Endodermal cell (in vitro differentiated cells): Measurements from ENCODE around the gene MAST3. TPM values are rescaled to one million over a fixed set of nuclear protein-coding genes. Genes with fewer than 3 reads are reported as not detected.
"Not testable (repeated sequence)": the region's sequence is repeated elsewhere in the genome, so short reads cannot be mapped to it uniquely, and the experiment has no call there.

Experiments
- DNase-seq: peaks from one replicate; pipeline ENCODE4 v3.0.0-alpha.2; 2017
- H3K27ac ChIP-seq: 2 replicates; pipeline ENCODE4 v1.5.1; 2013; ENCODE audit warnings: mild to moderate bottlenecking, low read depth, low read length, moderate library complexity
- H3K27me3 ChIP-seq: 2 replicates; pipeline ENCODE4 v1.6.1; 2013; ENCODE audit warnings: mild to moderate bottlenecking, low read length, moderate library complexity; ENCODE audit not compliant: insufficient read depth, control insufficient read depth, poor library complexity, severe bottlenecking
- H3K36me3 ChIP-seq: 2 replicates; pipeline ENCODE4 v1.7.0; 2013; ENCODE audit warnings: mild to moderate bottlenecking, low read length, moderate library complexity; ENCODE audit not compliant: control insufficient read depth, insufficient read depth
- H3K4me1 ChIP-seq: one replicate; pipeline ENCODE4 v1.7.0; 2013; ENCODE audit warnings: low read length; ENCODE audit not compliant: control insufficient read depth, insufficient read depth
- H3K4me3 ChIP-seq: 2 replicates; pipeline ENCODE4 v1.5.1; 2013; ENCODE audit warnings: mild to moderate bottlenecking, low read length, moderate library complexity
- H3K9ac ChIP-seq: 2 replicates; pipeline ENCODE4 v1.6.1; 2013; ENCODE audit warnings: mild to moderate bottlenecking, low read length, moderate library complexity; ENCODE audit not compliant: poor library complexity, severe bottlenecking; ENCODE audit errors: extremely low read depth
- H3K9me3 ChIP-seq: 2 replicates; pipeline ENCODE4 v1.6.1; 2013; ENCODE audit warnings: mild to moderate bottlenecking, low read length, moderate library complexity; ENCODE audit not compliant: control insufficient read depth
- H3K27ac Mint-ChIP-seq: 2 replicates; pipeline ENCODE4 v1.8.0; 2020; ENCODE audit warnings: mixed read lengths
- H3K27me3 Mint-ChIP-seq: 2 replicates; pipeline ENCODE4 v1.8.0; 2021; ENCODE audit warnings: mild to moderate bottlenecking, mixed read lengths; ENCODE audit not compliant: insufficient read depth
- H3K36me3 Mint-ChIP-seq: 2 replicates; pipeline ENCODE4 v1.8.0; 2020; ENCODE audit warnings: low read depth, mixed read lengths
- H3K4me1 Mint-ChIP-seq: 2 replicates; pipeline ENCODE4 v1.8.0; 2020; ENCODE audit warnings: mixed read lengths
- H3K4me3 Mint-ChIP-seq: 2 replicates; pipeline ENCODE4 v1.8.0; 2020; ENCODE audit warnings: mild to moderate bottlenecking, moderate library complexity, mixed read lengths
- H3K9me3 Mint-ChIP-seq: 2 replicates; pipeline ENCODE4 v1.8.0; 2020; ENCODE audit warnings: mild to moderate bottlenecking, mixed read lengths
- WGBS, 2 experiments: methylation state at CpG; one replicate each; pipeline versions ENCODE4 v1.1.5 to v1.1.7; 2013; ENCODE audit warnings: missing lambda C conversion rate in 2 of 2, mixed read lengths in 1 of 2; ENCODE audit not compliant: insufficient coverage in 1 of 2, insufficient read length in 1 of 2; 5-methylcytosine and 5-hydroxymethylcytosine counted together
- total RNA-seq, 2 donors: library from RNA; stranded (reverse); fragmentation: NEBNext Ultra II Directional in 1 of 2; extraction: Animal tissue kit (Norgen Biotek cat#: 25700) in 1 of 2; gene quantifications; 2 replicates in 1 of 2; 3 replicates in 1 of 2; pipeline ENCODE4 v1.2.1, GENCODE V29; 2021
- TF ChIP-seq, protein P1 (sequence below): fragments of 200-600 bp; sonication (generic); conservative IDR thresholded peaks from 2 replicates; pipeline ENCODE4 v1.5.0; 2021; ENCODE audit warnings: antibody characterized with exemption, mild to moderate bottlenecking

The MAST3 gene
- total RNA-seq, 2 donors from 2014 or later, result 13.0 to 15.1 TPM

GRCh38 chr19:18086590-18087138 lies 10.9 kb upstream of the MAST3 start, which contains the start of gene IL12RB1:
IL12RB1 (minus strand) TSS chr19:18086934; CDS start chr19:18086823, 111 bp downstream.
- H3K9me3 ChIP-seq, result no peaks in the 10 kb centered on the region
- 78 to 86% methylated on average over 2 to 12 of the region's 12 CpGs for WGBS, 2 experiments
- H3K27ac Mint-ChIP-seq, result no peak within 1 kb of the TSS

GRCh38 chr19:18089096-18089541 lies 8.5 kb upstream of the MAST3 start:
- not testable (repeated sequence) for DNase-seq, H3K36me3 Mint-ChIP-seq, H3K4me3 ChIP-seq, H3K36me3 ChIP-seq, H3K4me1 ChIP-seq, H3K9me3 ChIP-seq, H3K27ac Mint-ChIP-seq, H3K27ac ChIP-seq, H3K4me1 Mint-ChIP-seq, H3K27me3 Mint-ChIP-seq, H3K4me3 Mint-ChIP-seq, H3K27me3 ChIP-seq, H3K9me3 Mint-ChIP-seq, H3K9ac ChIP-seq
- 89 to 90% methylated on average over 10 to 11 of the region's 11 CpGs for WGBS, 2 experiments

More at GRCh38 chr19:18086590-18087138, 10.9 kb upstream of the MAST3 start, which contains the start of gene IL12RB1:
- Histone ChIP-seq H3K4me1 (no peaks in the 10 kb centered on the region), H3K9ac (no peak within 1 kb of the TSS), H3K36me3 (no peaks in the 10 kb centered on the region), H3K27ac (no peak within 1 kb of the TSS), H3K27me3 (no peaks in the 10 kb centered on the region), H3K4me3 (no peak within 1 kb of the TSS)
- Mint-ChIP-seq H3K4me1 (no peaks in the 10 kb centered on the region), H3K27me3 (peaks cover 9% of the 10 kb centered on the region), H3K36me3 (no peaks in the 10 kb centered on the region), H3K9me3 (no peaks in the 10 kb centered on the region), H3K4me3 (no peak within 1 kb of the TSS)
- no peak for DNase-seq
- TF ChIP-seq, protein P1, sequence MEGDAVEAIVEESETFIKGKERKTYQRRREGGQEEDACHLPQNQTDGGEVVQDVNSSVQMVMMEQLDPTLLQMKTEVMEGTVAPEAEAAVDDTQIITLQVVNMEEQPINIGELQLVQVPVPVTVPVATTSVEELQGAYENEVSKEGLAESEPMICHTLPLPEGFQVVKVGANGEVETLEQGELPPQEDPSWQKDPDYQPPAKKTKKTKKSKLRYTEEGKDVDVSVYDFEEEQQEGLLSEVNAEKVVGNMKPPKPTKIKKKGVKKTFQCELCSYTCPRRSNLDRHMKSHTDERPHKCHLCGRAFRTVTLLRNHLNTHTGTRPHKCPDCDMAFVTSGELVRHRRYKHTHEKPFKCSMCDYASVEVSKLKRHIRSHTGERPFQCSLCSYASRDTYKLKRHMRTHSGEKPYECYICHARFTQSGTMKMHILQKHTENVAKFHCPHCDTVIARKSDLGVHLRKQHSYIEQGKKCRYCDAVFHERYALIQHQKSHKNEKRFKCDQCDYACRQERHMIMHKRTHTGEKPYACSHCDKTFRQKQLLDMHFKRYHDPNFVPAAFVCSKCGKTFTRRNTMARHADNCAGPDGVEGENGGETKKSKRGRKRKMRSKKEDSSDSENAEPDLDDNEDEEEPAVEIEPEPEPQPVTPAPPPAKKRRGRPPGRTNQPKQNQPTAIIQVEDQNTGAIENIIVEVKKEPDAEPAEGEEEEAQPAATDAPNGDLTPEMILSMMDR, result no peak

- Histone ChIP-seq H3K36me3 (no peaks in the 10 kb centered on the region), H3K4me1 (no peaks in the 10 kb centered on the region), H3K27ac (no peak overlapping the region), H3K4me3 (no peak overlapping the region), H3K27me3 (no peaks in the 10 kb centered on the region), H3K9ac (no peak overlapping the region), H3K9me3 (no peaks in the 10 kb centered on the region)
- TF ChIP-seq, protein P1, result no peak
- Mint-ChIP-seq H3K36me3 (no peaks in the 10 kb centered on the region), H3K27me3 (no peaks in the 10 kb centered on the region), H3K27ac (no peak overlapping the region), H3K4me3 (no peak overlapping the region), H3K4me1 (no peaks in the 10 kb centered on the region), H3K9me3 (no peaks in the 10 kb centered on the region)
- no peak for DNase-seq
- 83 to 90% methylated on average over 2 to 5 of the region's 5 CpGs for WGBS, 2 experiments
These were observed 7.9 kb upstream of the MAST3 start for GRCh38 chr19:18089726-18090125.
